ENCODE measurements around the gene SUN1.

The SUN1 gene

GRCh38 chr7:892648-893593 is 60.6 kb downstream of the SUN1 start:
- DNase-seq (ENCODE audit: low spot score) = no peak

GRCh38 chr7:893686-894085 is 61.4 kb downstream of the SUN1 start:
- no peak for DNase-seq (ENCODE audit: low spot score)

- DNase-seq (ENCODE audit: low spot score) = no peak
These were observed 62.0 kb downstream of the SUN1 start for GRCh38 chr7:894164-894867.

GRCh38 chr7:894927-895450 is 62.7 kb downstream of the SUN1 start:
- DNase-seq (ENCODE audit: low spot score) = no peak

GRCh38 chr7:895451-896052 is 63.3 kb downstream of the SUN1 start:
- DNase-seq (ENCODE audit: low spot score) = no peak

GRCh38 chr7:896346-897075 is 64.2 kb downstream of the SUN1 start:
- no peak for DNase-seq (ENCODE audit: low spot score)

GRCh38 chr7:897086-897485 is 64.8 kb downstream of the SUN1 start:
- DNase-seq (ENCODE audit: low spot score) = no peak

GRCh38 chr7:897771-898376 is 65.6 kb downstream of the SUN1 start:
- no peak for DNase-seq (ENCODE audit: low spot score)

- DNase-seq (ENCODE audit: low spot score) = no peak
These were observed 66.2 kb downstream of the SUN1 start for GRCh38 chr7:898460-898854.

GRCh38 chr7:898855-899681 is 66.8 kb downstream of the SUN1 start:
- DNase-seq (ENCODE audit: low spot score) = no peak

GRCh38 chr7:899806-900205 is 67.5 kb downstream of the SUN1 start:
- no peak for DNase-seq (ENCODE audit: low spot score)

- no peak for DNase-seq (ENCODE audit: low spot score)
These were observed 68.2 kb downstream of the SUN1 start for GRCh38 chr7:900331-901040.

- DNase-seq (ENCODE audit: low spot score) = no peak
These were observed 68.7 kb downstream of the SUN1 start for GRCh38 chr7:901041-901387.

GRCh38 chr7:901388-902154 is 69.3 kb downstream of the SUN1 start:
- peak; percentile 100 for DNase-seq (ENCODE audit: low spot score)

GRCh38 chr7:902996-903395 is 70.7 kb downstream of the SUN1 start:
- no peak for DNase-seq (ENCODE audit: low spot score)

- DNase-seq (ENCODE audit: low spot score) = no peak
These were observed 71.9 kb downstream of the SUN1 start for GRCh38 chr7:903921-904755.

- no peak for DNase-seq (ENCODE audit: low spot score)
These were observed 72.6 kb downstream of the SUN1 start for GRCh38 chr7:904847-905246.

GRCh38 chr7:906776-907157 is 74.5 kb downstream of the SUN1 start:
- no peak for DNase-seq (ENCODE audit: low spot score)
